Spleen (tissue), 11 donors: ENCODE results near the gene PLS3. TPM values are rescaled to one million over a fixed set of nuclear protein-coding genes. Genes with fewer than 3 reads are reported as not detected.
A peak's percentile ranks its signal among the peaks of the same experiment; 100 is the strongest.

Source experiments
- DNase-seq: peaks from one replicate; pipeline ENCODE4 v3.0.0-alpha.2; 2020
- H3K27ac ChIP-seq, 8 donors: fragments of 200-600 bp; sonication (generic) in 7 of 8; 1 replicate in 4 of 8; 2 replicates in 4 of 8; pipeline versions ENCODE4 v1.5.0 to v1.8.0; 2016 to 2021; ENCODE audit warnings: inconsistent platforms in 4 of 8, mild to moderate bottlenecking in 4 of 8, moderate library complexity in 1 of 8
- H3K27me3 ChIP-seq, 7 donors: fragments of 200-600 bp; sonication (generic) in 6 of 7; replicated peaks in 1 of 7; 1 replicate in 4 of 7; 2 replicates in 3 of 7; pipeline versions ENCODE4 v1.5.0 to v1.8.0; 2016 to 2021; ENCODE audit warnings: inconsistent platforms in 3 of 7, mild to moderate bottlenecking in 1 of 7
- H3K36me3 ChIP-seq, 6 donors: fragments of 200-600 bp; sonication (generic) in 5 of 6; 1 replicate in 4 of 6; 2 replicates in 2 of 6; pipeline versions ENCODE4 v1.5.0 to v1.8.0; 2016 to 2021; ENCODE audit warnings: inconsistent platforms in 2 of 6
- H3K4me1 ChIP-seq, 6 donors: fragments of 200-600 bp; sonication (generic) in 5 of 6; 1 replicate in 3 of 6; 2 replicates in 3 of 6; pipeline versions ENCODE4 v1.5.0 to v1.8.0; 2016 to 2021; ENCODE audit warnings: inconsistent platforms in 3 of 6
- H3K4me3 ChIP-seq, 8 donors: fragments of 200-600 bp; sonication (generic) in 7 of 8; 1 replicate in 4 of 8; 2 replicates in 4 of 8; pipeline versions ENCODE4 v1.5.0 to v1.8.0; 2016 to 2021; ENCODE audit warnings: inconsistent platforms in 4 of 8, mild to moderate bottlenecking in 4 of 8, moderate library complexity in 2 of 8
- H3K9me3 ChIP-seq, 8 donors: fragments of 200-600 bp; sonication (generic) in 7 of 8; 1 replicate in 4 of 8; 2 replicates in 4 of 8; pipeline versions ENCODE4 v1.5.0 to v1.8.0; 2016 to 2021; ENCODE audit warnings: inconsistent platforms in 4 of 8
- POLR2A ChIP-seq, 3 donors: fragments of 450-650 bp; IDR thresholded peaks; one replicate each; pipeline ENCODE4 v1.5.1; 2017; ENCODE audit warnings: antibody characterized with exemption in 3 of 3, mild to moderate bottlenecking in 1 of 3
- POLR2AphosphoS5 ChIP-seq, 3 donors: sonication (generic); formaldehyde crosslinking; IDR thresholded peaks; one replicate each; pipeline ENCODE4 v1.5.1; 2017; ENCODE audit warnings: antibody characterized with exemption in 3 of 3
- WGBS, 5 donors: extraction: QIAGEN DNeasy Blood & Tissue Kit in 3 of 5; methylation state at CpG; one replicate each; pipeline versions ENCODE4 v1.1.5 to v1.1.7; 2013 to 2018; 5-methylcytosine and 5-hydroxymethylcytosine counted together
- intact Hi-C: fragments of 100-400 bp; cut with DNase I; formaldehyde crosslinking; loops from one replicate; pipeline ENCODE4 v1.15.0; 2023; ENCODE audit warnings: low total_unique reads
- polyA plus RNA-seq, 3 donors: library from polyadenylated mRNA; stranded (reverse); fragments of 200-250 nt; gene quantifications; one replicate each; pipeline ENCODE4 v1.2.1, GENCODE V29; 2013
- total RNA-seq, 7 donors: library from RNA; depleted of rRNA in 3 of 7; stranded (reverse); fragments of >200 nt in 3 of 7; fragmentation: NEBNext Ultra II Directional in 4 of 7; extraction: Animal tissue kit (Norgen Biotek cat#: 25700) in 4 of 7; gene quantifications; one replicate each; pipeline versions ENCODE4 v1.1.0 to v1.2.1, GENCODE V29; 2016 to 2021
- TF ChIP-seq, protein P1 (sequence below), 11 experiments: fragments of 200-600 bp in 7 of 11; fragments of 450-650 bp in 4 of 11; sonication (generic) in 4 of 11; IDR thresholded peaks in 8 of 11; conservative IDR thresholded peaks in 3 of 11; 1 replicate in 7 of 11; 2 replicates in 4 of 11; pipeline versions ENCODE4 v1.4.0 to v1.8.0; 2016 to 2021; ENCODE audit warnings: antibody characterized with exemption in 11 of 11, inconsistent platforms in 4 of 11, mild to moderate bottlenecking in 1 of 11
- donor health status: healthy with polysubstance abuse.
- donor health status: DM: no; HTN: no; CAD: no; lungs with moderate emphysema.
- donor health status: DM: no; HTN: no; CAD: no.
- donor health status: Bipolar disorder and iron deficiency.
- donor health status: healthy.
- donor health status: DM: no; HTN: no; CAD: no.
- donor health status: DM: yes; HTN: yes; CAD: no.

PLS3 gene
- total and polyA plus RNA-seq, 10 donors: 20.3 to 159 (median 105) TPM

DNA sequence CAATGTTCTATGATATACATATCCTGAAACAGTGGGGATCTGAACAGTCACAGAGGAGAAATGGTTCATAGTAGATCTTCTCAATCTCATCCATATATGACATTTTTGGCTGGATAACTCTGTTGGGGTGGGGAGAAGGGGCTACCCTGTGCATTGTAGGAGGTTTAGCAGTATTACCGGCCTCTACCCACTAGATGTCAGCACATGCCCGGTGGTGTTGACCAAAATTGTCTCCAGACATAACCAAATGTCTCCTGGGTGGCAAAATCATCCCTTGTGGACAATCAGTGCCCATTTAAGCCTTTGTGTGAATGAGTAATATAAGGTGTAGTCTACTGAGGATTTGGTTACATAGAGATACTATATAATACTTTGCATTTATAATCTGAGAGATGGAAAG is 89.9 kb downstream of the PLS3 start:
- Histone ChIP-seq H3K36me3 (peaks cover 0 to 26% (median 0%) of the 10 kb centered on the region in 6 donors), H3K27me3 (no peaks in the 10 kb centered on the region), H3K9me3 (no peaks in the 10 kb centered on the region), H3K4me3 (no peak overlapping the region), H3K27ac (no peak overlapping the region), H3K4me1 (no peaks in the 10 kb centered on the region)
- TF ChIP-seq POLR2AphosphoS5 (IDR thresholded peaks at IDR 0.05) (no peak), POLR2A (IDR thresholded peaks at IDR 0.05) (no peak)
- TF ChIP-seq, protein P1, sequence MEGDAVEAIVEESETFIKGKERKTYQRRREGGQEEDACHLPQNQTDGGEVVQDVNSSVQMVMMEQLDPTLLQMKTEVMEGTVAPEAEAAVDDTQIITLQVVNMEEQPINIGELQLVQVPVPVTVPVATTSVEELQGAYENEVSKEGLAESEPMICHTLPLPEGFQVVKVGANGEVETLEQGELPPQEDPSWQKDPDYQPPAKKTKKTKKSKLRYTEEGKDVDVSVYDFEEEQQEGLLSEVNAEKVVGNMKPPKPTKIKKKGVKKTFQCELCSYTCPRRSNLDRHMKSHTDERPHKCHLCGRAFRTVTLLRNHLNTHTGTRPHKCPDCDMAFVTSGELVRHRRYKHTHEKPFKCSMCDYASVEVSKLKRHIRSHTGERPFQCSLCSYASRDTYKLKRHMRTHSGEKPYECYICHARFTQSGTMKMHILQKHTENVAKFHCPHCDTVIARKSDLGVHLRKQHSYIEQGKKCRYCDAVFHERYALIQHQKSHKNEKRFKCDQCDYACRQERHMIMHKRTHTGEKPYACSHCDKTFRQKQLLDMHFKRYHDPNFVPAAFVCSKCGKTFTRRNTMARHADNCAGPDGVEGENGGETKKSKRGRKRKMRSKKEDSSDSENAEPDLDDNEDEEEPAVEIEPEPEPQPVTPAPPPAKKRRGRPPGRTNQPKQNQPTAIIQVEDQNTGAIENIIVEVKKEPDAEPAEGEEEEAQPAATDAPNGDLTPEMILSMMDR (IDR thresholded peaks at IDR 0.05 in 8 of 11, conservative IDR thresholded peaks at IDR 0.05 in 3 of 11): peak in 6 of 11 experiments; percentile 6 to 40 (median 18)
- WGBS, 5 donors: 0 to 12% (median 7%) methylated on average over 2 of the region's 2 CpGs
- peak; percentile 23 for DNase-seq
- intact Hi-C loops: no loop called here

DNA sequence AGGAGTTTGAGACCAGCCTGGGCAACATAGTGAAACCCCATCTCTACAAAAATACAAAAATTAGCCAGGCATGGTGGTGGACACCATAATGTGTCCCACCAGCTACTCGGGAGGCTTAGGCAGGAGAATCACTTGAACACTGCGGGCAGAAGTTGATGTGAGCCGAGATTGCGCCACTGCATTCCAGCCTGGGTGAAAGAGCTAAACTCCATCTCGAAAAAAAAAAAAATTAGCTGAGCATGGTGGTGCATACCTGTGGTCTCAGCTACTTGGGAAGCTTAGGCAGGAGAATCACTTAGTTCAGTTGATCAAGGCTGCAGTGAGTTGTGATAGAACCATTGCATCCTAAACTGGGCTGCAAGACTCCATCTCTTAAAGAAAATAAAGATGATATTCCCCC is 91.2 kb downstream of the PLS3 start:
- Histone ChIP-seq H3K27ac (no peak overlapping the region), H3K27me3 (peaks cover 0 to 3% (median 0%) of the 10 kb centered on the region in 7 donors), H3K36me3 (peaks cover 0 to 14% (median 0%) of the 10 kb centered on the region in 6 donors), H3K4me3 (no peak overlapping the region), H3K4me1 (no peaks in the 10 kb centered on the region), H3K9me3 (no peaks in the 10 kb centered on the region)
- DNase-seq: no peak
- 82 to 94% (median 87%) methylated on average over 5 of the region's 5 CpGs for WGBS, 5 donors
- intact Hi-C loops: no loop called here
- TF ChIP-seq POLR2AphosphoS5 (IDR thresholded peaks at IDR 0.05) (no peak), POLR2A (IDR thresholded peaks at IDR 0.05) (no peak)
- TF ChIP-seq, protein P1 (IDR thresholded peaks at IDR 0.05 in 8 of 11, conservative IDR thresholded peaks at IDR 0.05 in 3 of 11): no peak

DNA sequence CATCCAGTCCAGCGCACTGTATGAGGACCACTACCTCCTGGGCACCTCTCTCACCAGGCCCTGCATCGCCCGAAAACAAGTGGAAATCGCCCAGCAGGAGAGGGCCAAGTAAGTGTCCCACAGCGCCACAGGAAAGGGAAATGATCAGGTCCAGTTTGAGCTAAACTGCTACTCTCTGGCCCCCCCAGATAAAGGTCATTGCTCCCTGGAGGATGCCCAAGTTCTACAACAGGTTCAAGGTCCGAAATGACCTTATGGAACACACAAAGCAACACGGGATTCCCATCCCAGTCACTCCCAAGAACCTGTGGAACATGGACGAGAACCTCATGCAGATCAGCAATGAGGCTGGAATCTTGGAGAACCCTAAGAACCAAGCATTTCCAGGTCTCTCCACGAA is 104.1 kb downstream of the PLS3 start:
- WGBS, 5 donors: 73 to 97% (median 83%) methylated on average over 6 to 9 of the region's 9 CpGs
- H3K4me1 ChIP-seq: no peaks in the 10 kb centered on the region
- DNase-seq: no peak
- H3K4me3 ChIP-seq: no peak overlapping the region
- no peaks in the 10 kb centered on the region for H3K27me3 ChIP-seq
- TF ChIP-seq POLR2A (IDR thresholded peaks at IDR 0.05) (no peak), POLR2AphosphoS5 (IDR thresholded peaks at IDR 0.05) (no peak)
- TF ChIP-seq, protein P1 (IDR thresholded peaks at IDR 0.05 in 8 of 11, conservative IDR thresholded peaks at IDR 0.05 in 3 of 11): no peak
- intact Hi-C loops: no loop called here
- no peaks in the 10 kb centered on the region for H3K36me3 ChIP-seq
- H3K9me3 ChIP-seq: no peaks in the 10 kb centered on the region
- no peak overlapping the region for H3K27ac ChIP-seq

DNA sequence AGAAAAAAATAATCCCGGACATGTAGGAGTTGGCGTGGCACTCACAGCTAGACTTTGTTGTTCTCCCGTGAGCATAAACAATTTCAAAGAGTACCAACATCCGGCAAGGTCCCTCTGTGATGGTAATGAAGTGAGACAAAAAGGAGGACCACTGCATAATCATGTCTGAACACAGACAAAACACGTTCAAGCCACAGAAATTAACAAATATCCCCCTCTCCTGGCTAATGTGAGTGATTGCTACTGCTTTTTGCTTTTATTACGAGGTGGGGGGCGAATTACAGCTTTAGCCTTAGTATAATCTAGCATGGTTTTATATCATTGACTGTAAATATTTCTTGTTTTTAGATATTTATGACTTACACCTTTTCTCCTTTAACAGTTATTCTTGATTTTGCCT is 118.5 kb downstream of the PLS3 start:
- intact Hi-C loops: no loop called here
- H3K36me3 ChIP-seq: no peaks in the 10 kb centered on the region
- no peak for DNase-seq
- TF ChIP-seq, protein P1 (IDR thresholded peaks at IDR 0.05 in 8 of 11, conservative IDR thresholded peaks at IDR 0.05 in 3 of 11): peak in 3 of 11 experiments; percentile 14 to 27 (median 15)
- no peak for TF ChIP-seq POLR2A (IDR thresholded peaks at IDR 0.05)
- no peaks in the 10 kb centered on the region for H3K4me1 ChIP-seq
- H3K27ac ChIP-seq: no peak overlapping the region
- H3K4me3 ChIP-seq: no peak overlapping the region
- H3K9me3 ChIP-seq: no peaks in the 10 kb centered on the region
- no peaks in the 10 kb centered on the region for H3K27me3 ChIP-seq
- WGBS, 5 donors: 14 to 31% (median 23%) methylated on average over 7 of the region's 7 CpGs
